ENCODE measurements around the gene BTBD1. TPM values are rescaled to one million over a fixed set of nuclear protein-coding genes. Genes with fewer than 3 reads are reported as not detected.

Gene BTBD1
- total and polyA plus RNA-seq, 7 donors = 93.5 to 193 (median 151) TPM

DNA sequence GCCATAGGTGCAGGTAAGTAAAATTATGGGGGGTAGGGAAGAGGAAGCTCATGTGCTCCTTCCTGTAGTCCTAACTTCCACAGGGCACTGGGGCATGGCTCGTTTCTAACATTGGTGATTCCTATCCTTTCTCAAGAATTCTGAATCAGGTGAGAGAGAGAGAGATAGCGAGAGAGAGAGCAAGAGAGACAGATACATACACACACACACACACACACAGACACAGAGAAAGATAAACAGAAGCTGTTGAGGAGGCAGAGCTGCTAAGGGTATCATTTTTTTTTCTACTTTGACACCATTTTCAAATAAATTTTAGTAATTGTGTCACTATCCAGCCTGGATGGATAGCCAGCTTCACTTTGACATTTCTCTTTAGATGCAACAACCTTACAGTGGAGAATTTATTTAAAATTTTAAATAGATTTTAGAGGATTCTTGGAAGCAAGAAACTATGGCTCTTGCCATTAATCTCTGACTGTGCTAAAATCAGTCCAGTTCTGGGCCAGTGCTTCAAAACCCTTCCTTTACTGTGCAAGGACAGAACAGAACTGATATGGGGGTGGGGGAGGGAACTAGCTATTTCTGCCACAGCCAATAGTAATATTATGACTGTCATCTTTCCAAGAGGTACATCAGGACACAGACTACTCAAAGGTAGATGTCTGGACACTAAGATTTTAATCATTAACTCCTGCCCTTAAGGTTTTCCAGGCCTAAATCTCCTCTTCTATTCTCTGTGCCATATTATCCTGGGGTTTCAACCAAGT is 95.7 kb downstream of the BTBD1 start:
- no peak for ATAC-seq
- Histone ChIP-seq H3K27ac (peak overlapping the region; percentile 76), H3K4me3 (no peak overlapping the region), H3K4me1 (peaks cover 34% of the 10 kb centered on the region), H3K27me3 (ENCODE audit: insufficient read depth in 3 of 3, low read length in 2 of 3) (no peaks in the 10 kb centered on the region), H3K9me3 (no peaks in the 10 kb centered on the region), H3K36me3 (ENCODE audit: insufficient read depth in 1 of 2, low read depth in 1 of 2) (no peaks in the 10 kb centered on the region)
- intact Hi-C loops (cut with DNase I) = loop anchor here in 1 of 2 donors (5.0 kb wide), 1 partner anchor 94 kb away; no protein-coding TSS in a partner anchor
- TF ChIP-seq, protein P1, sequence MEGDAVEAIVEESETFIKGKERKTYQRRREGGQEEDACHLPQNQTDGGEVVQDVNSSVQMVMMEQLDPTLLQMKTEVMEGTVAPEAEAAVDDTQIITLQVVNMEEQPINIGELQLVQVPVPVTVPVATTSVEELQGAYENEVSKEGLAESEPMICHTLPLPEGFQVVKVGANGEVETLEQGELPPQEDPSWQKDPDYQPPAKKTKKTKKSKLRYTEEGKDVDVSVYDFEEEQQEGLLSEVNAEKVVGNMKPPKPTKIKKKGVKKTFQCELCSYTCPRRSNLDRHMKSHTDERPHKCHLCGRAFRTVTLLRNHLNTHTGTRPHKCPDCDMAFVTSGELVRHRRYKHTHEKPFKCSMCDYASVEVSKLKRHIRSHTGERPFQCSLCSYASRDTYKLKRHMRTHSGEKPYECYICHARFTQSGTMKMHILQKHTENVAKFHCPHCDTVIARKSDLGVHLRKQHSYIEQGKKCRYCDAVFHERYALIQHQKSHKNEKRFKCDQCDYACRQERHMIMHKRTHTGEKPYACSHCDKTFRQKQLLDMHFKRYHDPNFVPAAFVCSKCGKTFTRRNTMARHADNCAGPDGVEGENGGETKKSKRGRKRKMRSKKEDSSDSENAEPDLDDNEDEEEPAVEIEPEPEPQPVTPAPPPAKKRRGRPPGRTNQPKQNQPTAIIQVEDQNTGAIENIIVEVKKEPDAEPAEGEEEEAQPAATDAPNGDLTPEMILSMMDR (IDR thresholded peaks at IDR 0.05) = no peak
- WGBS, 3 donors = 81 to 84% (median 83%) methylated on average over 2 of the region's 2 CpGs
- DNase-seq = no peak

DNA sequence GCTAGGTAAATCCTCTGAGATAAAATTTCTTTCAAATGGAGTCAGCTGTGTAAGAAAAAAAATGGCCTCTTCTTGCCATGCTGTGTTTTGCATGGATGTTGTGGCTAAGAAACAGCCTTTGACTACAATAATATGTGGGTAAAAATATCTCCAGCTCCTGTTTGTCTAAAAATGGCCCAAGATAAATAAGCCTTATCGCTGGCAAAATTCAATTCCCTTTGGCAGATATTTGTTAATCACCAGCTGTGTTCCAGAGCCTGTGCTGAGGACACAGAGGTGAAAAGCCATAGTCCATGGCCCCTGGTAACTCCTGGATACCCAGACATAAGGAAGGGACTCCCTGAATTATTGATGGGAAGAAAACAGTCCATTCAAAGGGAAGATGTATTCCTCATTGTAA is 96.4 kb downstream of the BTBD1 start:
- intact Hi-C loops (cut with DNase I) = loop anchor here in 1 of 2 donors (5.0 kb wide), 1 partner anchor 93 kb away; no protein-coding TSS in a partner anchor
- 24 to 57% (median 26%) methylated on average over 1 of the region's 1 CpG for WGBS, 3 donors

DNA sequence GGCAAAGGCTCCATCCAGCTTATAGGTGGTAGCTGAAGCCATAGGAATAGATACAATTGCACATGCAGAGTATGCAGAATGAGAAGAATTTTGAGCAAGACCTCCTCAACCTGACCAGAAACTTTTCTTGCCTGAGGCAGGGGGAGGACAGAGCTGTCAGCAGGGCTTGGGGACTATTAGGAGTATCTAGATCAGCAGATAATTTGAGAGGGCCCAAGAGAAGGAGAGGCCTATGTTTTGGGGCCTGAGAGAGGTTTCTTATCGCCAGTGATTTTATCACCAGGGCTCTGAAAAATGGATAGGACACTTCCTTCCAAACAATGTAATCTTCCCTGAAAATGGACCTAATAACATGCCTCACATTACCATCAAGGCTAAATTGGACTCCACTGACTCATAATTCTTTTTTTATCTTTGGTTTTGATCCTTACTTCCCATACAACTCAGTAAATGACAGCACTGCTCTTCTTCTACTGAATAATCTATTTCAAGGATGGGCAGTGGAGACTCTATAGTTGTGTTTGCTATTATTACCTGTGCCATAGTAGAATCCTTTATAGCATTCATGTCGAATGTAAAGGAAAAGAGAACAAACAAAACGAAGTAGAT is 96.9 kb downstream of the BTBD1 start:
- no peaks in the 10 kb centered on the region for H3K36me3 ChIP-seq (ENCODE audit: insufficient read depth in 1 of 2, low read depth in 1 of 2)
- H3K9me3 ChIP-seq = no peaks in the 10 kb centered on the region
- peak overlapping the region; percentile 76 for H3K27ac ChIP-seq
- no peak for DNase-seq
- H3K27me3 ChIP-seq (ENCODE audit: insufficient read depth in 3 of 3, low read length in 2 of 3) = no peaks in the 10 kb centered on the region
- no peak overlapping the region for H3K4me3 ChIP-seq
- H3K4me1 ChIP-seq = peaks cover 34% of the 10 kb centered on the region
- intact Hi-C loops (cut with DNase I) = loop anchor here in 1 of 2 donors (5.0 kb wide), 1 partner anchor 93 kb away; no protein-coding TSS in a partner anchor
- WGBS, 3 donors = 21 to 45% (median 42%) methylated on average over 3 of the region's 3 CpGs
- peak; percentile 70 to 93 (median 81) for ATAC-seq
- TF ChIP-seq, protein P1 (IDR thresholded peaks at IDR 0.05) = no peak

More for the DNA sequence above, 96.4 kb downstream of the BTBD1 start:
- no peak for ATAC-seq
- H3K9me3 ChIP-seq = no peaks in the 10 kb centered on the region
- TF ChIP-seq, protein P1 (IDR thresholded peaks at IDR 0.05) = no peak
- no peaks in the 10 kb centered on the region for H3K36me3 ChIP-seq (ENCODE audit: insufficient read depth in 1 of 2, low read depth in 1 of 2)
- no peaks in the 10 kb centered on the region for H3K27me3 ChIP-seq (ENCODE audit: insufficient read depth in 3 of 3, low read length in 2 of 3)
- DNase-seq = no peak
- H3K27ac ChIP-seq = peak overlapping the region; percentile 76
- no peak overlapping the region for H3K4me3 ChIP-seq
- H3K4me1 ChIP-seq = peaks cover 34% of the 10 kb centered on the region

DNA sequence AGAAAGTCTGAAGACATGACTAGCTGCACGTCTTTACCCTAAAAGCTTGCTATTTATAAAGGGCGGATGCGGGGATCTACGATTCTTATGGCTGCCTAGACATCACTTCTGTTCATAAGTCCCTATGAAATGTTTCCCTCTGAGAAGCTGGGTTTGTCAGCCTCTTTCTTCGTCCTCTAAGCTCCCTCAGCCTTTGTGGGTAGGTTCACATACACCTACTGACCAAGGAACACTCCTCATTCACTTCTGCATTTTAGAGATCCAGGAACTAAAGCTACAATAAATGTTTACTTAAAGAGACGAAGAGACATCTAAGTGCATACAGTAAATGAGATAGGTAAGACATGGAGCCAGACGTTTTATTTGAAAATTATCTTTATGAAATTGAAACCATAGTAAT is 97.7 kb downstream of the BTBD1 start:
- Histone ChIP-seq H3K9me3 (no peaks in the 10 kb centered on the region), H3K4me1 (peaks cover 34% of the 10 kb centered on the region), H3K4me3 (no peak overlapping the region), H3K36me3 (ENCODE audit: insufficient read depth in 1 of 2, low read depth in 1 of 2) (no peaks in the 10 kb centered on the region), H3K27ac (peak overlapping the region; percentile 76), H3K27me3 (ENCODE audit: insufficient read depth in 3 of 3, low read length in 2 of 3) (no peaks in the 10 kb centered on the region)
- DNase-seq = no peak
- WGBS, 3 donors = 80 to 84% (median 82%) methylated on average over 7 of the region's 7 CpGs
- intact Hi-C loops (cut with DNase I) = no loop called here
- ATAC-seq = no peak
- TF ChIP-seq, protein P1 (IDR thresholded peaks at IDR 0.05) = no peak
